ENCODE measurements around the gene RNF222.

- TF ChIP-seq CTCF (IDR thresholded peaks at IDR 0.05; ENCODE audit: low read depth, low read length) (no peak), POLR2A (IDR thresholded peaks at IDR 0.05; ENCODE audit: extremely low read depth, insufficient read length) (no peak), MAX (IDR thresholded peaks at IDR 0.05; ENCODE audit: low read depth, low read length) (no peak)
These were observed 46.1 kb upstream of the RNF222 start for GRCh38 chr17:8443756-8444155.

Data from NB4 (cell line).